EL (cell line): ENCODE measurements around the gene NLGN1.
A peak's percentile ranks its signal among the peaks of the same experiment; 100 is the strongest.

Experiments
- DNase-seq: peaks from one replicate; pipeline ENCODE4 v3.0.0-alpha.2; 2016

Gene NLGN1

DNA sequence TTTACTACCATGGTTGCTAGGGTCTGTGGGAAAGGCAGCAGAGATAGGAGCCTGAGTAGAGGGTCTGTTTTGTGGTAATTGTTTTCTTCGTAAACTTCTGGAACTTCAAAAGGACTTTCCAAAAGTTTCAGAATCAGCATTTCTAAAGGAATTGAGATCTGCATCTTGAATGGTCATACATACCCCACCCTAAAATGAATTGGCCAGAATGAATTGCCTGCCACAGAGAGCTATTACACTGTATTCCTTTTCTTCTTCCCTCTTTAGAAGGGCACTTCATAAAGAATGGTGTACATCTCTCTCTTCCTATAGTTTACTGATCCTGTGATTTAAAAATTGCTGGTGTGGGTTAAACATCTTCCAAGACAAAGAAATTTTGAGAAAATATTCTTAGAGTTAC lies 525.7 kb downstream of the NLGN1 start:
- no peak for DNase-seq

DNA sequence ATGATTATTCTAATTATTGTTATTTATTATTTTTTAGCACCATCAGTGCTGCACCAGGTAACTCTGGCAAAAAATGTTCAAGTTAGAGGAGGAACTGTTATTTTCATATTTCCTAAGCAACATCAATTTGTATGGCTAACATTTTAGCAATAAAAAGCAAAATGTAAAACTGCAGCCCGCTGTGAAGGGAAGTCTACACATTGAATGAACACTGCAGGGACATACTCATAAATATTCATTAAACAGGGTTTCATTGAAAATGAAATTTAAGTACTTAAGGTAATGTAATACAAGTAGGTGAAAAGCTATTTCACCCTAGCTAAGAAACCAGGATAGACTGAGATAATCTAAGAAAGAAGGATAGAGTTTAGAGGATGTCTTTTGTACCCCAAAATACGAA lies 532.7 kb downstream of the NLGN1 start:
- no peak for DNase-seq

DNA sequence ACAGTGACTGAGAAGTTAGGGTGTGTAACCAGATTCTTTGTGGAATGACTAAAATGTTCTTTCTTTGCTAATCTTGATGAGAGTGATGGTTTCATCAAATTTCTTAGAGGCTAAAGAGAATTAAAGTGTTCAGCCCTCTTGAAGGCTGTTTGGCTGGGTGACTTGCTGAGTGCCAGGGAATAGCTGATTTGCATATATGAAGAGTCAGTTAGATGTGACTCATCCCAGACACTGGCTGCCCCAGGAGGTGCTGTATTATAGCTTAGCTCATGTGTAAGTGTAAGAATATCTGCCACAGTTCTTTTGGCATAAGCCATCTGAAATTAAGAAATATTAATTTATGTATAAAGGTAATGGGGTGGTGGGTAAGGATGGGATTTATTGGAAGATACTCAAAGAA lies 535.1 kb downstream of the NLGN1 start:
- DNase-seq: peak; percentile 79

DNA sequence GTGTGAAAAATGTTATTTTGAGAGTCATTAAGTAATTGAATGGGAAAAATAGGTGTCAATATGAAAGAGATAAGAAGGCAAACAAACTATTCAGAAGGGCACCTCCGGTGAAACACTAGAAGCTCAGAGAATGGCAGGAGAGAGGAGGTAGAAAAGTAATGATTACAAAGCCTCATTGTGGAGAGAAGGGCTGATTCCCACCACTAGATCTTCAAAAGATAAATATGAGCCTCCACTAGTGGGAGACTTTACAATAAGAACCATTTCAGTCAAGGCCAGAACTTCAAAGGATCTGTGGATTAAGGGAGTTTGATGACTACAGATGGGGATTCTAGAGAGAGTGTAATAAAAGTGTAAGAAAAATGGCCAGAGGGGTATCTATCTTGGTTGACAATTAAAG lies 535.6 kb downstream of the NLGN1 start:
- DNase-seq: no peak

DNA sequence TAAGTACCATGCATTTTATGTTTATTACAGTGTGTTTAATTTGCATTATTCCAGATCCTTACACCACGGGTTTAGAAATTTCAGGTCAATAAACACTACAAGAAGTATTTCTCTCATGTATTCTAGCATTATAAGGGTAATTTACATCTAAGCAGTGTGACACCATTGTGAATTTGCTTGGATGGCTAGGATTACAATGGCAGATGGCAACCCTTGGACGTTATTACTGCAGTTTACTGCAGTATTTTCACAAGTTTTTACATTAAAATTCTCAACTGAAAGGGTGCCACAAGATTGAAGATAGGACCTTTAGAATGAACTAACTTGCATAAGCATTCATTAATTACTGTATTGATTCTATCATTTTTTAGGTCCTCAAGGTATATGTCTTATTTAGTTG lies 538.8 kb downstream of the NLGN1 start:
- DNase-seq: no peak

DNA sequence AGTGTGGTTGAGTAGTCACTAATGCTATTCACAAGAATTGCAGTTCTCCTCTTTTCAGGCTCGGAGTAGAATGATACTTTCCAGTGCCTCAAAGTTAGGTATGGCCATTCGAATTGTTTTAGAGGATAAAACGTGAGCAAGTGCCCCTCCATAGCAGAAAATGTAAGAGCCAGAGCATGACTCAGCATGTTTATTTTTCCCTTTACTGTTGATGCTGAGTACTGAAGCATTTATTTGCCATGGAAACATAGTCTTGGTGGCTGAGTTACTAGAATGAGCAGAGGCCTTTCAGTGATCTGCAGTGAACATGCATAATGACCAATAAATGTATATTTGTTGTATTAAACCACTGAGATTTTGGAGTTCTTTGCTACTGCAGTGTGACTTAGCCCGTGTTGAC lies 540.6 kb downstream of the NLGN1 start:
- DNase-seq: peak; percentile 45

DNA sequence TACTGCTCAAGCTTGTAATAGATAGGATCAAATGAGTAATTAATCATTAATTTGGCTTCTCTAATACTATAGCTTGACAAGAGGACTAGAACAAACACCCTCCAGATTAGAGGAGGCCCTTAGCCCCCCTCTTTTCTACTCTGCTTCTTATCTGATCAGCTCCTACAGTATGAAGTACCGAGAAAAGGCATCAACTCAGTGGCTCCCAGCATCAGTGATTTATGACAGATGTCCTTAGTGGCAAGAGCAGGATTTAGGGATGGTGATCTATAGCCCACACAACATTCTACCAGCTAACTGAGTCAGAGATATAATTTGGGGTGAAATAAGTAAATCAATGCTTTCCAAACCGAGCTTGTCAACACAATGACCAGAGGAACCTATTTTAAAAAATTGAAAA lies 541.1 kb downstream of the NLGN1 start:
- DNase-seq: no peak

DNA sequence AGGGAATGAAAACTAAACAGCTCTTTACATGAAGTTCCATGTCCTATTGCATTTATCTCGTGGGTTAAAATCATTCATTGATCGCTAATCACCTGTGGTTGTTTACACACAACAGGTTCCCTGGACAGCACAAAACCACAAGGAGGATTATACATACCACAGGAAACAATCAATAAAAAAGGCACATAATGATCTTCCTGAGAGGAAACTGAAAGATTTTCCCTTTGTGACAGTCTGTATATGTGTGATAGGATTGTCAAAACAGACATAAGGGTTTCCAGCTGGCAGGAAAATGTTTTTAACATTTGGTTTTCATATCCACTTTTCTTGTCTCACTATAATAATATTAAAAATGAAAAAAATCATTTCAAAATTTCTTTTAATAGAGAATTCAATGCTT lies 541.8 kb downstream of the NLGN1 start:
- DNase-seq: no peak

DNA sequence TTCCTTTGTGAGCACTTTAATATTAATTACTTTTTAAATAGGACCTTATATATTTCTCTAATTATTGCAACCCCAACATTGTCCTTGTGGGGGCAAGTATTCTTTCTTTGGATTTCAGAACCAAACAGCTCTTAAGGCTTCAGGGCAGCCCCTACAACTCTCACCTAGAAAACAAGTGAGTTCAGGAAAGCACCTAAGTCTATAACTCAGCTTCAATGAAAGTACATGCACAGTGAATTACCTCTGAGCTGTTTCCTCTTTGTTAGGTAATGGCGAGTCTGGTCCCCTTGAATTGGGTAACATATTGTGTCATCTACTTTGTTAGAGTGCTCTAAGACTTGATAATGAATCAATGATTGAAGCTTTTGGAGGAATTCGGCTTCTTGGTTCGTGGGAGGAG lies 545.7 kb downstream of the NLGN1 start:
- no peak for DNase-seq

DNA sequence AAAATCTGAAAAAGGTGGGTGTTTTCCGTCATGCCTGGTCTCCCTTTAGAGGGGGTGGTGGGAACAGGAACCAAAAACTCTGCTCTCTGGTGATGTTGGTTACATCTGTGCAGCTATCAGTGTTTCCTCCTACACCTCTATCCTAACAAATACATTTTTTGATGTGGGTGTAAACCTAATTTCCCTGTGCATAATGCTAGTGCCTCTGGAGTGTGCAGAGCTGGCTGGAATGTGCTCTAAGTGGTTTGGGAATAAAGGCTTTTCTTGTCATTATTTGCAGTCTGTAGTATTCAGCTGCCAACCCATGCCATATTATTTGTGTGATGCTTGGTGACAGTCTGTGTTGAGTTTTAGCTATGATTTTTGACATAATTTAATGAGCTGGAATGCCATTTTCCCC lies 547.6 kb downstream of the NLGN1 start:
- DNase-seq: no peak

DNA sequence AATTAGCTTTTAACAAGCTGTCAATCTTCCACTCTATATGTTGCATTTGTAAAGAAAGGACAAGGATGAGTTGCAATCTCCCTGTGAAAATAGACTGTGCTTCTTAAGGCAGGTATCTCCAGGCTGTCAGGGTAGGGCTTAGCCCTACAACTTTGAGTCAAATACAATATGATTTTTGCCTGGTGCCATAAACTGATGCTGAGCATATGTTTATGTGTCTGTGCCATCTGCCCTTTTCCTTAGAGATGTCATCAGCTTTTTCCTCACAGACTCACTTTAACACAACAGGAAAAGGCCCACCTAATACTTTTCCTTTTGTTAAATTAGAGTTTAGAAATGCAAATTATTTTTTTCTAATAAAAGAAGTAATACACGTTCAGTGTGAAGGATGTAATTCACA lies 548.3 kb downstream of the NLGN1 start:
- no peak for DNase-seq

DNA sequence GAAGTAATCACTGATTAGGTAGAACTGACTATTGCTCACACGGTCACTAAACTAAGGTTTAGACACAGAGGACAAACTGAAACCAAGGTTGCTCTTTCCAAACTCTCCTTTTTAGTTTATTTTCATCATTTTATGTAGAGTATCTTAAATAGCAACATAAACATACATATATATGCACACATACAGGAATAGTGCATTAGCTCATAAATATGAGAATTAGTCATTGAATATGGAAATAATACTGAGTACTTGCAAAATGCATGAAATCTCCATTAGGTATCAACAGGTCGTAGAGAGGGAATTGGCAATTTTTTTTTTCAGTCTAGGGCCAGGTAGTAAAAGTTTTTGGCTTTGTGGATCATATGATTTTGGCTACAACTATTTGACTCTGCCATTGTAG lies 557.1 kb downstream of the NLGN1 start:
- DNase-seq: no peak

DNA sequence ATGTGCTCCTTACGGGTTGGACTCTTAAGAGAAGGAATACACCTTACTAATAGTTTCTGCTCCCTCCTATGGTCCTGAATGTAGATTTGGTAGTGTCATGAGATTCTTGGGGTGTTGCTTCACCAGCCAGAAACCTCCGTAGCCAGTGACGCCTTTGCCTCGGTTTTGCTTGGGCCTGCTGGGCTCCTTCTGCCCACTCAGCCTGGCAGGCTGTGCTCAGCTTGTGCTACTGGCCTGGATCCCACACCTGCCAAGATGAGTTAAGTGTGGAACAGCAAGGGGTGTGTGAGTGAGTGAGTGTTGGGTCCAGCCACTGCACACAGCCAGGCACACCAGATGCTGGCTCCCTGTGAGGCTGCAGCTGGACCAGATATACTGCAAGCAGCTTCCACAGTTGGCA lies 560.1 kb downstream of the NLGN1 start:
- DNase-seq: no peak

DNA sequence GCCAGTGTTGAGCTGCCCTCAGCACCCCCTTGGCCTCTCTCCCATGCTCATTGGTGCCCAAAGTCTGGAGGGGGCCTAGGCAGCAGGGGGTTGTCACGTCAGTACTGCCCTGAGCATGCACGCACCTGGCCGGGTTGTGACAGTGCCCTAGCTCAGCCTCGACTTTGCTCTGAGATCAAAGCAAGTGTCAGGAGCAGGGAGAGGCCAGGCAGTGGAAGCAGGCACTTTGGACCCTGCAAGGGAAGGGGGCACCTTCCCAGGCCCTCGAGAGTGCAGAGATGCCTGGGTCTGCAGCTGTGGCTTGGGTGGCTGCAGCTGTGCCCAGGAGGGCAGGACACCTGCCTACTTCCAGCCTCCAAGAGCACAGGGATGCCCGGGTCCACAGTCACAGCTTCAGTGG lies 561.3 kb downstream of the NLGN1 start:
- no peak for DNase-seq

DNA sequence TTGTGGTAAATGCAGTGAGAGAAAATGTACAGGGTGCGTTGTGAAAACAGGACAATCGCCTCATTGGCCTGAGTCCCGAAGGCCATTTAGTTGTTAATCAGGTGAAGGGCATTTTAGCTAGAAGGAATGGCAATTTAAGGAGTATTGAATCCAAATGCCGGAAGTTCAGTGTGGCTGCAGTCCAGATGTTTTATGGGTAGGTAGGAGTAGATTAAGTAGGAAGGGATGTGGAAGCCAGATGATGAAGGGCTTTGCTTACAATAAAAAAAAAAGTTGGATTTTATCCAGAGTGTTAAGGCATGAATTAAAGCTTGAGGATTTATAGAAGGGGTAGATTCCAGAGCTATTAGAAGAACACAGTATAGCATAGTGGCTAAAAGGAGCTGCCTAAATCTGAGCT lies 572.7 kb downstream of the NLGN1 start:
- DNase-seq: peak; percentile 7

DNA sequence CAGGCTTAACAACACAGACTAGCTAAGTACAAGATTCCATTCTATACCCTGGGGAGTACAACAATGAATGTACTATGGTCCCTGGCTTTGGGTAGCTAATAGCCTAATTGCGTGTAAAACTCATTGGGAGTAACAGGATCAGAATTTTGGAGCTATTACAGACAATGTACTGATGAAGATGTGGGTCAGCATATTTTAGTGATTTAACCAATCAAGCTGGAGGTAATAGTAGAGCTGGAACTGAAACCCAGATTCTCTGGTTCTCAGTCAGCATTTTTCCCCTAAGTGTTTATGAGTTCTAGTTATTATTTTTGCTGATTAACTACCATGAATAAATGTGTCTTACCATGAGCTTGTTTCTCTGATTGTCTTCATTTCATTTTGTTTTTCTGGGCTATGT lies 578.7 kb downstream of the NLGN1 start:
- DNase-seq: no peak

DNA sequence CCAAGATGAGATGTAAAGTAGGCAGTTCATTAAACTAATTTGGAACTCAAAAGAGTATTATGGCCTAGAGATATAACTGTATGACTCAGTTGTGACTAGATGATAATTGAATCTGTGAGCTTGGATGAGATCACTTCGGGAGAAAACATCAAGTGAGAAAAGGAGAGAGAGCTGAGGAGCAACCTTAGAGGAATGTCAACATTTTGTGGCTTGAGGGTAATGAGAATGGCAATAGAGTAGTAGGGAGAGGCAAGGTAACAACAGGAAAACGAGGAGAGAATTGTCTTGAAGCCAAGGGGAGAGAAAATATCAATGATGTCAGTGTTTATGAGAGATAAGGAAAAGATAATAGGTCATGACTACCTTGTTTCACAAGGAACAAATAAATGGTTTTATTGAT lies 580.2 kb downstream of the NLGN1 start:
- peak; percentile 75 for DNase-seq

DNA sequence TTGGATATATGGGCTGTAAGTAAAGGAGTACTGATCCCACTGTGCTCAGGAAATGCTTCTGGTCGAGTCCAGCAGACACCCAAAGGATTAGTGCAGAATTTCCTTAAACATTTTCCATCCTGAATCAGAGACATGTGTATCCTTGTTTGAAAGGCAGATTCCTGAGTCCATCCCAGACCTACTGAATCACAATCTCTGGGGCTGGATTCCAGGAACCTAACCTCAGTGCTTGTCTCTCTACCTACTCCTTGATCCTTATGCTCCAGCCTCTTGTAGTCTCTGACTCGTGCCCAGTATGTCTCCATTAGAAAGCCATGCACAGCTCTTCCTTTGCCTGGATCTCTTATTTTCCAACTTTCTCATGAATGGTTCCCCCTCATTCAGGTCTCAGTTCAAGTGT lies 585.8 kb downstream of the NLGN1 start:
- DNase-seq: peak; percentile 58

DNA sequence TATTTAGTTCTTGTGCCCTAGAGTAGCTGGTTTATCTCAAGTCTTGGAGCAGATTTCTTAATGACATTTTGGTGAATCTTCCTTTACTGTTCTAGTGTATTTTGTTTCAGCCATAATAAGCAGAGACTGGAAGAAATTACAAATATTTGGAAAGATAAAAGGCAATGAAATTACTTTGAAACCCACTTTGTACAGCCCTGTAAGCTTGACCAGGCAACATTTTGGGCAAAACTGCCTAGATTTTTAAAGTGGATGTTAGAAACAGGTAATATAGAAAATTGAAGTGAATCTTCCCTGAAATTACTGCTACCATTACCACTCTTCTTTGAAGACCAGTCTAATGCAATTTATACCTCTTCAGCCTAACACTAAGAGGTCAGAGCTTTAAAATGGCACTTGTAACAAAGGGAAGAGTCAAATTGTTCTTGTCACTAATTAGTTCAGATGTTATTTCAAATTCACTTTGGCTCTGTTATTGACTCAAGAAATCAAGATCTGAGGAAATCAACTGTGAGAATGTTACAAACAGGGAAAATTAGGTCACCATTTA lies 589.4 kb downstream of the NLGN1 start:
- no peak for DNase-seq

DNA sequence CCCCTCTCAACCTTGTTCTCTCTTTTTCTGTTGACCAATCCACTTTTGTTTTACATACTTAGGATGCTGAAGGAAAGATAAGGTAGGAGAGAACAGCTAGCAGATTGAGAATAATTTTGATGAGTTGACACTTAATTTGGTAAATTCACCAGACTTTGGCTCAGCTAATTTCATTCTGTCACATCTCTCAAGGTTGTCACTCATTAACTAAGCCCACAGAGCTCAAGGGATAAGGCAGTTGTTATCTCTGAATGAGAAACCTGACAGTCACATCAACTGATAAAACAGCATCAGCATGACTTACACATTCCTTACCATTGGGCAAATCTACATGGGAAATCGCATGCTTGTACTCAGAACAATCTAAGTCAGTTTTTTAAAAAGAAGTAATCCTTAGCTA lies 591.4 kb downstream of the NLGN1 start:
- no peak for DNase-seq

DNA sequence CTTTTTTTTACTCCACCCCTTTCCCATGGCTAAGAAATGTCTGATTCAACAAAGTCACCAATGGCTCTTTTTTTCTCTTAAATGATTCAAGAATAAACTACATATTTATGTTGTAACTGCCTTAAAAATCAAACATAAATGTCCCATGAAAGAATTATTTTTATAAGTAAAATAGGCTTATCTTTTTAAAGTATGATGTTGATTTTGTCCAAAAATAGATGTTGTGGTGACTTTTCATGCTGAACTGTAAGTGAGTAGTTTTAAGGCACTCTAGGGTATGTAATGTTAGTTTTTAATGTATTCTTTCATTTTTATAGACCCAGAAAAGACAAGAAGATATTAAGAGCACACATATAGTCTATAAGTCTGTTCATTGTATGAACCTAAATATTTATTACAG lies 594.9 kb downstream of the NLGN1 start:
- DNase-seq: no peak

DNA sequence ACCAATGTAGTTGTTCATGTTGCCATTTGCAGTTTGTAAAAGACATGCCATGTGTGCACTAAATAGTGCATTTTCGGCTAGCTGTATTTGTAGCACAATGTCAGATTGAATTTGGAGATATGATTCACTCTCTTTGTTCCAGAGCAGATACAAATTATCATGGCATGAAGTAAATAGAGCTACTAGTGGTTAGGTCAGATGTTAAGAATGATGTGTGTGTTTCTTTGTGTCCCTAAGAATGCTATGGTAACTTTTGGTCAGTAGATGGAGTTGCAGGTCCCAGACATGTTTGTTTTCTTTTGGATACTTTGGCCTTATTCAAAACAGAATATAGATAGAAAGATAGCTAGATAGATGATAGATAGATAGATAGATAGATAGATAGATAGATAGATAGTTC lies 595.8 kb downstream of the NLGN1 start:
- peak; percentile 62 for DNase-seq

DNA sequence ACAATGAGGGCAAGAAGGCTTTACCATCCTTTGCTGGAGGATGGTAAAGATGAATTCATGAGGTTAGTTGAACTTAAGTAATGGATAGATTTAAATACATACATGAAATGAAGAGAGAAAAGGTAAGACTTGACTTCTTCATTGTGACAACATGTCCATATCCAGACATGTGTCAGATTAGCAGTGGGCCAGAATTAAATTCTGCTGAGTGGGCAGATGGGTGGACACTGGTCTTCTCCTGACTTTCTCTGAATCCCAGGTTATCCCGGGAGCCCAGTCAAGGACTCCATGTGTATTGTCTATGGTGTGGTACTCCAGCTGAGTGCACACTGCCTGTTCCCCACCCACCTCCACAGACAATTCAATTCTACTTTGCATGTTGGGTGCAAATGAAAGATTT lies 603.1 kb downstream of the NLGN1 start:
- no peak for DNase-seq

DNA sequence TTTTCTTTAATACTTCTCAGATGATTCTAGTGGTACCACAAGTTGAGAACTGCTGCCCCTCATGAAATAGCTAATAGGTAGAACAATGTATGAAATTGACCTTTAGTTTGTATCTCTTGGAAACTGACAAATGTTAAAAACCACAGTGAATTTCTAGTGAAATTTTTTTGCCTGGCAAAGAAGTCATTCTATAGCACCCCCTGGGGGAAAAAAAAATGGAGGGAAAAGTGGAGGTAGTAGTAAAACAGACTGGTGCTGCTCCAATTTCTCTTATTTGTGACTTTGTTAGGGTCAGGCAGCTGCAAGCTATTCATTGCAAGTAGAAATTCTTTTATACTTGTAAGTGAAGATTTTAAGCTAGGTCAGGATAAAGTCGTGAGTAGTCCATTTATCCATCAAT lies 605.0 kb downstream of the NLGN1 start:
- peak; percentile 26 for DNase-seq

DNA sequence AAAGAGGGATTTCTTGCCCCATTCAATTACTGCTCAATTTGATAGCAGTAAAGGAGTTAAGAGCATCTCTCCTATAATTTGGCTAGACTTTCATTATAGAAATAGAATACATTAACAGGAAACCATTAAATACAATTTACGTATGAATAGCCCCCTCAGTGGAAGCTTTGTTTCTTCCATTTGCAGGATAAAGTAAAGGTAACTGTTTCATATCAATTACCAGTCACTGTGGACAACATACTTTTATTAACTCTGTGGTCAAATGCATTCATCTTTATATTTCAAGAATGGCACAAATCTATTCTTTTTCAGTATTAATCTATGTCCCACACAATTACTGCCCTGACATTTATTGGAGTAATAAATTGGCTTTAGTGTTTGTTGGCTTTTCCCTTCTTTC lies 613.4 kb downstream of the NLGN1 start:
- DNase-seq: no peak

DNA sequence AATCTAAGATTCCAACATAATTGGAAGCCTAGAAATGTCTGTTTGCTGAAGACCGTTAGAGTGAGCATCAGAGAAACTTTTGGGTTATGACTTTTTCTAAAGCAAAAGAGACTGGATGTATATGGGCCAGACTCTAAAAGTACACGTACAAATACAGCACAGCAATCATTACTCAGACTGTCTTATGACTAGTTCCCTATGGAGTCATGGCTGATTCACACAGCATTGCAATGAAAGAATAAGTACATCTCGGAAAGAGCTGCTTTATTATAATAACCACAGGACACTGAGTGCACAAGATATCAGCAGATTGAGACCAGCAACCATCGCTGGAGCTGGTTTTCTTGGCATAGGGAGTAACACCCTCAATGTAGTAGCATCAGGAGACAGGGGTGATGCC lies 618.6 kb downstream of the NLGN1 start:
- peak; percentile 76 for DNase-seq
